HG02610 (cell line): ENCODE data around the gene ADGRG1.
A peak's percentile ranks its signal among the peaks of the same experiment; 100 is the strongest.
"Not testable (repeated sequence)": the region's sequence is repeated elsewhere in the genome, so short reads cannot be mapped to it uniquely, and the experiment has no call there.

Experiments
- ATAC-seq: cut with Tn5 transposase; IDR thresholded peaks from one replicate; pipeline ENCODE4 v1.9.1; 2021; ENCODE audit warnings: mild to moderate bottlenecking, moderate library complexity; ENCODE audit not compliant: unreplicated experiment

ADGRG1 gene

DNA sequence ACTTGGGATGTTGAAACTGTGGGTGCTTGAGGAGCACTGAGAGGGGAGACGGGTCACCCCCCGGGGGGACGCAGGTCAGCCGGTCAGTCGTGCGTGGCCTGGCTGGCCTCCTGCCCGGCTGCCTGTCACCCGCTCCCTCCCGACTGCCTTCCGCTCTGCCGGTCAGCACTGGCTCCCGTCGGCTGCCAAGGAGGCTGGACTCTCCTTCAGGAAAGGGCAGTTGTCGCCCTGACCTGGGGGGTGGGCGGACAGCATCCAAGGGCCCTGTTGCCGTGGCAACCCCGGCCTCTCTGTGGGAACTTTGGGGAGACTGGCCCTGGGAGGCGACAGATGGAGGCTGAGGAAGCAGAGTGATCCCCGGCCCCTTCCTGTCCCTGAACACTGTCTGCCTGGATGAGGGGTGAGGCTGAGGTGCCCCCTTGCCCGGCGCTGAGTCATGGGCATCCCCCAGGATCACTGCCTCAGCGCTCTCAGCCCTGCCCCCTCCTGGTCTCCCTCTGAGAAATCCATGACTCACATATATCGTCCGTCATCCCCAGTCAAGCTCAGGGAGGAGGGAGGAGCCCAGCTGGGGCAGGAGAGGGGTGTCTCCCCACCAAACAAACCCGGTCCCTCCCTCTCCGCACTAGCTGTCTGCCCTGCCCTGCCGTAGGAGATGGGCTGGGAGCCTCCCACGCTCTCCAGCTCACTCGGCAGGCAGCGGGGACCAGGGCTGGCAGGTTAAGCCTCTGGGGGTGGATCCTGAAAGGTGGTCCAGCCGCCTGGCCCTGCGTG, at the start of gene ADGRG1:
Gene ADGRG1 (plus strand): TSS at position 623 of the 774 bp plus-strand sequence. CDS start 21,658 bp downstream, outside the sequence.
- no peak for ATAC-seq

DNA sequence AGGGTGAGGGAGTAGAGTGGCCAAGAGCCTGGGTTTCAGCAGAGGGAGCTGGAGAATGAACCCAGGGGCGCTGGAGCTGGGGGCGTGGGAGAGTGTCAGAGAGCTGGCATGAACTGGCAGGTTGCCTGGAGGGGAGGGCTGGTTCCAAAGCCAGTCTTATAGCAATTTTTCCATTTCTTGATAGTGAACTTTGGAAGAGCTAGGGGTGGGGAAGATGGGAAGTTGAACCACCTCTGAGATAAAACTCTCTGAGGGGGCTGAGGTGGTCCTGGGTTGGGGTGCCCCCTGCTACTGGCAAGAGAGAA, 49.1 kb upstream of the ADGRG1 start:
- ATAC-seq, result no peak

DNA sequence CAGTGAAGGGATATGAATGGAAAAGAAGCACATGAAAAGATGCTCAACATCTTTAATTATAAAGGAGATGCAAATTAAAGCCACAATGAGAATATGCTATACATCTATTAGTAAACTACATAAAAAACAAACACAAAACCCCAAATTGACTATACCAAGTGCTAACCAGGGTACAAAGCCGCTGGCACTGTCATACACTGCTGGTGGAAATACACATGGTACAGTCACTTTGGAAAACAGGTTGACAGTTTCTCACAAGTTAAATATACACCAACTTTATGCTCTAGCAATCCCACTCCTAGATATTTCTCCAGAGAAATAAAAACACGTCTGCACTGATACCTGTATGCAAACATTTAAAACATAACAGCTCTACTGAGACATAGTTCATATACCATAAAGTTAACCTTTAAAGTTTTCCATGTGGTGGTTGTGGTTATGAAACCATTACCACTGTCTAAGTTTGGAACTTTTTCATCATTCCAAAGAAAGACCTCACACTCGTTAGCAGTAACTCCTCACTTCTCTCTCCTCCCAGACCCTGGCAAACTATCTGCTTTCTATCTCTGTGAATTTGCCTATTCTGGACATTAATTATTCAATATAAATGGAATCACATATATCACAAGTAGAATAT, 43.3 kb upstream of the ADGRG1 start:
- no peak for ATAC-seq

DNA sequence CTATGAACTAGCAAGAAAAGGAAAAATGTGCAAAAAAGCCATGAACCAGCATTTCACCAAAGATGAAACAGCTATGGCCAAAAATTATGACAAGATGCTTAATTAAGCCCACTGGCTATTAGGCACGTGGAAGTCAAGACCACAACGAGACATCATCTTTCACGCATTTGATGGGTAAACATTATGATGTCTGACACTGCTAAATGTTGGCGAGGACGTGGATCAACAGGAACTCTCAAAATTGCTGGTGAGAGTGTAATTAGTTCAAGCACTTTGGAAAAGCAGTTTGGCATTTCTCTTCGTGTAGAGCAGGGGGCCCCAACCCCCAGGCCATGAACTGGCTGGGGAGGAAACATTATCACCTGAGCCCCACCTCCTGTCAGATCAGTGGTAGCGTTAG, 39.6 kb upstream of the ADGRG1 start:
- ATAC-seq, result no peak

DNA sequence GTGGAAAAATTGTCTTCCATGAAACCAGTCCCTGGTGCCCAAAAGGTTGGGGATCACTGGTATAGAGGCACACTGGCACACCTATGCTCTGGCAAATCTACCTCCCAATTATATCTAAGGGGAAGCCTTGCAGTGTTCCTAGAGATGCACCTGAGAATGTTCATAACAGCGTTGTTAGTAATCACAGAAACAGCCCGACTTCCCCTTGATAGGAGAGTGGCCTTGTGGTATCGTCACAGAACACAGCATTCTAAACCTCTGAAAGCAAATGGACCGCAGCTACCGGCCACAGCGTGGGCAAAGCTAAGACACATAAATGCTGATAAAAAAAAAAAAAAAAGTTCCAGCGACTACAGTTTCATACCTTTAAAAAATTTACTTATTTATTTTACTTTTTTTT, 39.1 kb upstream of the ADGRG1 start:
- no peak for ATAC-seq

DNA sequence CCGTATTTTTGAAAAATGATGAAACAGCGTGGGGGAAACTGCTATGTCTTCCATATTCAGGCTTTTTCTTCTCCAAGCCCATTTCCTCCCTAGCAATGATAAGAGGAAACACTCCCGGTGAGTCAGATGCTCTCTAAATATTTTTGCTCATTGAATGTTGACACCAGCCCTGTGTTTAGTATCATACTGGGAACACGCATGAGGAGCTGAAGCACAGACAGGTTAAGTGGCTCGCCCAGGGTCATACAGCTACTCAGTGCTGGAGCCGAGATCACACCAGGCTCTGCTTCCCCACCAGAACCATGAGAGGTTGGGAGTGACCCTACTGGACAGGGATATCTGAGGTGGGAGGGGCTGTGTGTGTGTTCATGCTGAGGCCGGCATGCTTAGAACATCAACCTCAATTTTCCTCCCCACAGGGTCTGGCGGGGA, 37.8 kb upstream of the ADGRG1 start:
- peak; percentile 6 for ATAC-seq

DNA sequence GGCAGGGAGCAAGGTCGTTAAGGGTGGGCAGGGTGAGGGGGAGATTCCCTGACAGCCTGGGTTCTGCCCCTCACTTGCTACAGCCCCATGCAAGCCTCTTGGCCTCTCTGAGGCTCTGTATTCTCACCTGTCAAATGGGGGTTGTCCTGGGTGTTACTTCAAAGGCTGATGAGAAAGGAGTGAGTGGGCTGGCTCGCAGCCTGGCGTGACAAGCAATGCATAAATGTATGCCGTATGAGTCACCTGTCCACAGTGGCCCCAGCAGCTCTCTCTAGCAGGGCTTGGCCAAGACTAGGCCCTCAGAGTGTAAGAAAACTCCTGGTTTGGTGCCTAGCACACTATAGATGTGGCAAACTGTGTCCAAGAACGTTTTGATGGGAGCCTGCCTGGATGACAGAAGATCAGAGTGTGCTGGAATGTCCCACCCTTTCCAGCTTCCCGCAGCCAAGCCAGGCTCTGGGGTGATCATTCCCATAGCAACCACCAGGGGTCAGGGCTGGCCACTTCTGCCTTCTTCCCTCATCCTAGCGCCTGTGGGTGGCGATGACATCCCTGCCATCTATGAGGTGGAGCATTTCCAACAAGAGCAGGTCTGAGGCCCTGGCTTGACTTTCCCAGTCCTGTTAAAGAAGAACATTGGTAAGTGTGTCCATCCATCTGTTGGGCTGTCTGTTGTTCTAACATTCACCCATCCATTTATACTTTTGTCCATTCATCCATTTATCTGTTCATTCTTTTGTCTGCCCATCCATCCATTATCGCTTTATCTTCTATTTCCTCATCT, 37.2 kb upstream of the ADGRG1 start:
- ATAC-seq, result peak; percentile 87

DNA sequence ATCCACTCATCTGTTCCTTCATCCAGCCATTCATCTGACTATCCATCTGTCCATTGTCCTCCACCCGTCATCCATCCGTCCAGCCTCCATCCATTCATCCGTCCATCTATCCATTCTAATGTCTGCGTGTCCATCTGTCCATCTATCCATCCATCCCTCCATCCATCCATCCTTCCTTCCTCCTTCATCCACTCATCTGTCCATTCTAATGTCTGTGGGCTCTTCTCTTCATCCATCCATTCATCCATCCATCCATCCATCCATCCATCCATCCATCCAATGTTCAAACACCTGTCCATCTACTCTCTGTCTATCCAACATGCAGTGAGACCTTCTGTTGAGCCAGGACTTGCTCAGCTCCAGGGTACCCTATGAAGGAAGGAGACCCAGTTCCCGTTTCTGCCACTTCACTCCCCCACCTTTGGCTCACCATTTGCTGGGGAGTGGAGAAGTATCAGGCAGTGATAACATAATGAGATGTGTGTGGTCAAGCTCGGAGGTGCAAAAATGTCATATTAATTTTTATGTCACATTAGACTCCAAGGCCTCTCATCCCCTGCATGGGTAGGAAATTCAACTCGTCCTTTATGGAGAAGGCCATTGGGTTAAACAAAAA, 36.5 kb upstream of the ADGRG1 start:
- no peak for ATAC-seq

DNA sequence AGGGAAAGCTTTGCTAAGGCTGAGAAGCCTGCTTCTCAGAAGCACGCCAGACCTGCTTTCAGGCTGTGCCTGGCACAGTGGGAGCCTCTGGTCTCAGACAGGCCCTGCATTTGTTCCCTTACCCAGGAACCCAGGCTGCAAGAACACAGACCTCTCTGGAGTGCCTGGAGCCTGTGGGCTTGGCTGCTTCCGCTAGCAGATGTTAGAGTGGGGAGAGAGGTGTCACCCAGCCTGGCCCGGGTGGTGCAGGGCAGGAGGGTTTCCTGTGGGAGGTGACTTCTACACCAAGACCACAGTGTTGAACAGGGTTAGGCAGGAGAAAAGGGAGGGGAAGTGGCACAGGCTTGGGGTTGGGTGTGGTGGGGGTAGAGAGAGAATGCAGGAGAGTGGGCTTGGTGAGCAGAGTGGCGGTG, 35.8 kb upstream of the ADGRG1 start:
- peak; percentile 46 for ATAC-seq

DNA sequence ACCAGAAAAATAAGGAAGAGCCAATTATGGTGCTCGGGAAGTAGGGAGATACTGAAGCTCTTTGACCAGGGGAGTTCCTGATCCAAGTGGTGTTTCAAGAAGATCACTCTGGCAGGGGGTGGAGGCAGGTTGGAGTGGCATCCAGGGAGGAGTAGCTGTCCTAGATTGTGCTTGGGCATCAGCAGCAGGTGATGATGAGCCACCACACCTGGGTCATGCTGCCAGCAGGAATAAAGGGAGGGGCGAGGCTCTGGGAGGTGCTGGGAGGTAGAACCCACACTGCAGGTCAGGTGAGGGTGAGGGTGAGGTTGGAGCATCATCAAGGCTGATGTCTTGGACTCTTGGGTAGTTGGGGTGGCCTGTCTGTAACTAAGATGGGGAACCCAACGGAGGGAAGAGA, 35.4 kb upstream of the ADGRG1 start:
- ATAC-seq, result no peak

DNA sequence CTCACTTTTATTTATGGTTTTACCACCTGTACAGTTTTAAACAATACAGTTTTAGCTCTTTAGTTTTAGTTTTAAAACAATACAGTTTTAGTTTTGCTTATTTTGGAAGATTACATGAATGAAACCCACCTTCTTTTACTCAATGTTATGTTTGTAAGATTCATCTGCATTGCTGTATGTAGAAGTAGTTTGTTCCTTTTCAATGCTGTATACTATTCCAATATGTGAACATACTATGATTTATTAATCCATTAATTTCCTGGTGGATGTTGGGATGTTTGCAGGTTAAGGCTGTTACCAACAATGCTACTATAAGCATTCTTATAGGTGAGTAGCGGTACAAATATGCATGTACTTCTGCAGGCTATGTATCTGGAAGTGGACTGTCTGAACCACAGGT, 34.4 kb upstream of the ADGRG1 start:
- ATAC-seq, result no peak

DNA sequence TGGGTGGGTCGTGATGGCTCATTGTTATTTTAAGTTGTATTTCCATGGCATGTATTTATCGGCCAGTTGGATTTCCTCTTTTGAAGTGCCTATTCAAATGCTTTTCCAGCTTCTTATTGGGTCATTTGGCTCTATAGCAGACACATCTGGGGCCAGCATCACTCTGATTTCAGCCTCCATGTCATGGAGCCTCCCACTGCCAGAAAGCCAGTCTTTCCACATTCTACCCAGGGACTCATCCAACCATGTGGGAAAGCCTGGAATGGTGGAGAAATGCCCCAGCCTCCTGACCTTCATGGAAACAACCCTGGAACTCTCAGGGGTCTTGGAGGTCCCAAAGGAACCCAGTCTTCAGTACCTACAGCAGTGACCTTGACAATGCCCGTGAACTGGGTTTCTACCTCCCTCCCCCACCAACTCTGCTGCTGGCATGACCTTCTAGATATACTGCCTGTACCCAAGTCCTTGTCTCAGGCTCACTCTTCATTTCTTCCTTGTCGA, 33.8 kb upstream of the ADGRG1 start:
- no peak for ATAC-seq

DNA sequence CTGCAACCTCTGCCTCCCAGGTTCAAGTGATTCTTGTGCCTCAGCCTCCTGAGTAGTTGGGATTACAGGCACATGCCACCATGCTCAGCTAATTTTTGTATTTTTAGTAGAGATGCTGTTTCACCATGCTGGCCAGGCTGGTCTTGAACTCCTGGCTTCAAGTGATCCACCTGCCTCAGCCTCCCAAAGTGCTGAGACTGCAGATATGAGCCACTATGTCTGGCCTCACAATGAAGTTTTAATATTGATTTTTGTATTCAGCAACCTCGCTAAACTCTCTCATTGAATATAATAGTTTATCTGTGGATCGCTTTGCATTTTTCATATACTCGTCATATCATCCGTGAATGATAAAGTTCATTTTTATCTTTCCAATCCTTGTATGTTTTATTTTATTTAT, 32.2 kb upstream of the ADGRG1 start:
- not testable (repeated sequence) for ATAC-seq

DNA sequence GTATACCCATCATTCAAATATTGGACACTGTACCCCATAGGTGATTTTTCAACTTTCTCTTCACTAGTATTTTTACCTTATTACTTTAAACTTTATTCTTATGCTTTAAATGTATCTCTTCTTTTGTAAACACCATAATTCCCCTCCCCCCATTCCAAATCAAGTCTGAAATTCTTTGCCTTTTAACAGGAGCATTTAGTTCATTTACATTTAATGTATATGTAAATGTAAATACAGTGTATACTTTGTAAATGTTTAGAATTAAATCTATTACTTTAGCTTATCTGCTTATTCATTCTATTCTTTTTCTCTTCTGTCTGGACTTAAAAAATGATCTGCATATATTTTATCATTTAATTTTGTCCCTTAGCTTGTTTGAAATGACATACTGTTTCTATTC, 30.0 kb upstream of the ADGRG1 start:
- no peak for ATAC-seq

DNA sequence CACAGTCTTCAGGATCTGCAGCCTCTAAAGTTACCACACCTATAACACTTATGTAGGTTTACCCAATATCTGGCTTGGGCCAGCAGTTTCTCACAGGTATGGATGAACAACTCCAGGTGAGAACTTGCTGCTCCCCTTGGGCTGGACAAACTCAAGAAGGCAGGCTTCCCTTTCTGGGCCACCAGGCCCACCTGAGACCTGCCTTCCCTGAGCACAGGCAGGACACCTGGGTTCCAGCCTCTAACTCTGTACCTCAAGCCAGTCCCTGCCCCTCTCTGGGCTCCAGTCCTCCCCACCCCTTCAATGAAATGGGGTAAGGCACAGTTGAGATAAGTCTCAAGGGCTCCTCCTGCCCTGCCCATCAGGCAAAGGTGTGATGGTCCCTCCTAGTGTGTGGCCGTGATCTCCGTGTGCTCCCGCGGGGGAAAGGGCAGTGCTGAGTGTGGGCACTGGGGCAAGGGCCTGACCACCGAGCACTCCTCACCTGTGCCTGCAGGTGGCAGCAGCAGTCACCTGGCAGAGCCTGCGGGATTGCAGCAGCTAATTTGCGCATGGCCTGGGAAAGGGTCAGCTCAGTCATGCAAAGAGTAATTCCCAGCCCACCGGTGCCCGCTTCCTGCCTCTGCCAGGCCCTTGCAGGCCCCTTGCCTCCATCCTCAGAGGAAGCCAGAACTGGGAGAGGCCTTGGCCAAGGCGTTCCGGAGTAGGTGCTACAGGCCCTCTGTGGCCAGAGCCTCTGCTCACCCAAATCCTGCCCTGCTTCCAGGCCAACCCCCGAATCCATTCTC, 28.2 kb upstream of the ADGRG1 start:
- ATAC-seq, result no peak

DNA sequence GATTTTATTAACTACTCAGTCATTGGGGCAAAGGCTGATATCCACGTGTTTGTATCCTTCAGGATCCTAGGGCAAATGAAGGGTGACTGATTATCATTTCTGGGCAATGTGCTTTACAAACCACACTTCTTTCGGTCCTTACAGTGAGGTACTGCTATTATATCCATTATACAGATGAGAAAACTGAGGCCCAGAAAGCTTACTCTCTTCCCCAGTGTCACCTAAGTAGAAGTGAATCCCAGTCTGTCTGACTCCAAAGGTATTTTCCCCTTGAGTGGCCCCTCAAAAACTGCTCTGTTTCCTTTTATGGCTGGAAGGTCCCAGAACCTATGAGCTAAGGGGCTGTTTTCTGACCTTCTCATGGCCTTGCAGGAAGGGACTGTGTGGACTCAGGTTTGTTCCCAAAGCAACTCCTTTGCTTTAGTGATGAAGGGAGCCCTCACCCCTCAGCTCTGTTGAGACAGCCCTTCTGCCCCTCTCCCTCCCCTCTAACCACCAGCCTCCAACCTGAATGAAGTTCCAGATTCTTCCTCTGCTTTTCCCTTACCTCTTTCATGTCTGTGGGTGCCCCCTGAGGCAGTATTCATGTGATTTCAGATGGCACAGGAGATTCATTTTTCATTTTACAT, 27.4 kb upstream of the ADGRG1 start:
- no peak for ATAC-seq

DNA sequence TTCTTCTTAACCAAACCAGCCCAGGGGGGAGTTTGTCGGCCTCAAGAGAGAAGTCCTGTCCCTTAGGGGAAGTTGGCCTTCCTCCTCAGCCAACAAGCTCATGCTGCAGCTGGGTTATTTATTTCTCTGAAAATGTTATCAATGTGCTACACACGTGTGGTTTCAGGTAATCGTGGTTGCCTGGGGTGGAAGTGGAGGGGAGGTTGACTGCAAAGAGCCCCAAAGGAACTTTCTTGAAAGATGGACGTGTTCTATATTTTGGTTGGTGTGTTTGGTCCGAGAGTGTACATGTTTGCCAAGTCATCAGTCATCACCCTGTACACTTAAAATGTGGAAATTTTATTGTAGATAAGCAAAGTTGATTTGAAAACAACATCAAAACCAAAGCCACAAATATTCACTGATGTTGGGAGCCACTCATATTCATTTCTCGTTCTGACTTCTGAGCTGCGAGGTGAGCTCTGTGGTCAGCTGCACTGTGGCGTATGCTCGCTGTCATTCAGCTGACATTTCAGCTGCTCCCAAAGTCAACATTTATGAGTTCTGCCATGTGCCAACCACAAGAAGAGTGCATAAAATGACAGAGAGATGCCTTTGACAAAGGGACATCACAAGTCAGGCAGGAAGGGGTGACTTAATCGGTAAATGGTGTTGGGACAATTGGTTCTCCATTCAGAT, 26.5 kb upstream of the ADGRG1 start:
- peak; percentile 91 for ATAC-seq

DNA sequence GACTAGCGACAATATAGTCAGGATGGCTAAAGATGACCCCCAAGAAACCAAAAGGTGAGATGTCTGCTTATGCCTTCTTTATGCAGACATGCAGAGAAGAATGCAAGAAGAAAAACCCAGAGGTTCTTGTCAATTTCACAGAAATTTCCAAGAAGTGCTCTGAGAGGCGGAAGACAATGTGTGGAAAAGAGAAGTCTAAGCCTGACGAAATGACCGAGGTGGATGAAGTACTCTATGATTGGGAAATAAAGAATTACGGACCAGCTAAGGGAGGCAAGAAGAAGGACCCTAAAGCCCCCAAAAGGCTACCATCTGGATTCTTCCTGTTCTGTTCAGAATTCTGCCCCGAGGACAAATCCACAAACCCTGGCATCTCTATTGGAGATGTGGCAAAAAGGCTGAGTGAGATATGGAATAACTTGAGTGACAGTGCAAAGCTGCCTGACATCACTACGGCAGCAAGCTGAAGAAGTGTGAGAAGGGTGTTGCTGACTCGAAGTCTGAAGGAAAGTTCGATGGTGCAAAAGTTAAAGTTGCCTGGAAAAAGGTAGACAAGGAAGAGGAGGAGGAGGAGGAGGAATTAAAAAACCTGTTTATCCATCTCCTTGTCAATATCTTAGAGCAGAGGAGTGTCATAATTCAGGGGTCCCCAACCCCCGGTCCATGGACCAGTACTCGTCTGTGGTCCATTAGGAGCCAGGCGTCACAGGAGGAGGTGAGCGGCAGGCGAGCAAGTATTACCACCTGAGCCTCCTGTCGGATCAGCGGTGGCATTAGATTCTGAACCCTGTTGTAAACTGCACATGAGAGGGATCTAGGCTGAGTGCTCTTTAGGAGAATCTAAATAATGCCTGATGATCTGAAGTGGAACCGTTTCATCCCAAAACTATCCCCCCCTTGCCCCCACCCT, 25.1 kb upstream of the ADGRG1 start:
- no peak for ATAC-seq
